Astrocyte (in vitro differentiated cells and primary cell): Measurements from ENCODE around the gene TRPM2. TPM values are rescaled to one million over a fixed set of nuclear protein-coding genes. Genes with fewer than 3 reads are reported as not detected.

Experiments
- DNase-seq: peaks from one replicate; pipeline ENCODE4 v3.0.0-alpha.2; 2010; ENCODE audit warnings: low read depth
- FAIRE-seq: peaks from 2 replicates; lab custom pipeline; 2011; peaks lifted over from hg19 to GRCh38; lab: Jason Lieb, UNC
- H2AFZ ChIP-seq: 2 replicates; pipeline ENCODE4 v1.6.0; 2012; ENCODE audit warnings: low read depth, low read length, inconsistent platforms
- H3K27ac ChIP-seq: 2 replicates; pipeline ENCODE4 v1.5.1; 2011; ENCODE audit warnings: low read depth, low read length, inconsistent platforms
- H3K27me3 ChIP-seq: 2 replicates; pipeline ENCODE4 v1.6.0; 2011; ENCODE audit warnings: low read length, inconsistent platforms; ENCODE audit not compliant: insufficient read depth
- H3K36me3 ChIP-seq: 2 replicates; pipeline ENCODE4 v1.5.1; 2011; ENCODE audit warnings: low read length, inconsistent platforms; ENCODE audit not compliant: insufficient read depth
- H3K4me1 ChIP-seq: 2 replicates; pipeline ENCODE4 v1.5.1; 2011; ENCODE audit warnings: low read length, inconsistent platforms; ENCODE audit not compliant: insufficient read depth
- H3K4me2 ChIP-seq: 2 replicates; pipeline ENCODE4 v1.6.0; 2012; ENCODE audit warnings: low read length, inconsistent platforms
- H3K4me3 ChIP-seq: 2 replicates; pipeline ENCODE4 v1.5.1; 2011; ENCODE audit warnings: low read depth, mild to moderate bottlenecking, low read length, inconsistent platforms; ENCODE audit not compliant: insufficient read depth
- H3K79me2 ChIP-seq: 2 replicates; pipeline ENCODE4 v1.6.0; 2012; ENCODE audit warnings: mild to moderate bottlenecking, low read length, inconsistent platforms; ENCODE audit not compliant: insufficient read depth
- H3K9ac ChIP-seq: 2 replicates; pipeline ENCODE4 v1.6.0; 2012; ENCODE audit warnings: mild to moderate bottlenecking, low read length, inconsistent platforms
- H3K9me3 ChIP-seq: 2 replicates; pipeline ENCODE4 v1.5.1; 2012; ENCODE audit warnings: low read depth, mild to moderate bottlenecking, low read length, inconsistent platforms; ENCODE audit not compliant: insufficient read depth
- H4K20me1 ChIP-seq: 2 replicates; pipeline ENCODE4 v1.6.0; 2012; ENCODE audit warnings: low read length, inconsistent platforms; ENCODE audit not compliant: insufficient read depth
- H3K27ac Mint-ChIP-seq: one replicate; pipeline ENCODE4 v1.8.0; 2021; ENCODE audit warnings: mild to moderate bottlenecking, mixed read lengths; ENCODE audit not compliant: unreplicated experiment
- H3K27me3 Mint-ChIP-seq: one replicate; pipeline ENCODE4 v1.8.0; 2021; ENCODE audit warnings: low read depth, mixed read lengths; ENCODE audit not compliant: unreplicated experiment
- H3K36me3 Mint-ChIP-seq: one replicate; pipeline ENCODE4 v1.8.0; 2021; ENCODE audit warnings: low read depth, mixed read lengths; ENCODE audit not compliant: unreplicated experiment
- H3K4me1 Mint-ChIP-seq: one replicate; pipeline ENCODE4 v1.8.0; 2021; ENCODE audit warnings: low read depth, mixed read lengths; ENCODE audit not compliant: unreplicated experiment
- H3K4me3 Mint-ChIP-seq: one replicate; pipeline ENCODE4 v1.8.0; 2021; ENCODE audit warnings: mild to moderate bottlenecking, moderate library complexity, mixed read lengths; ENCODE audit not compliant: unreplicated experiment
- H3K9me3 Mint-ChIP-seq: one replicate; pipeline ENCODE4 v1.8.0; 2021; ENCODE audit warnings: mild to moderate bottlenecking, mixed read lengths; ENCODE audit not compliant: unreplicated experiment
- EZH2 ChIP-seq: IDR thresholded peaks from 2 replicates; pipeline ENCODE4 v1.6.1; 2012; ENCODE audit warnings: mild to moderate bottlenecking, low read length, inconsistent platforms; ENCODE audit not compliant: insufficient read depth
- total RNA-seq: library from RNA; stranded (reverse); gene quantifications from 2 replicates; pipeline ENCODE4 v1.2.1, GENCODE V29; 2021
- TF ChIP-seq, protein P1 (sequence below): IDR thresholded peaks from 2 replicates; pipeline ENCODE4 v1.5.1; 2011; ENCODE audit warnings: low read depth, mild to moderate bottlenecking, inconsistent platforms, low read length, moderate library complexity; ENCODE audit not compliant: insufficient read depth

TRPM2 gene
- total RNA-seq, 1 donor from 2014 or later, result 0.79 TPM

DNA sequence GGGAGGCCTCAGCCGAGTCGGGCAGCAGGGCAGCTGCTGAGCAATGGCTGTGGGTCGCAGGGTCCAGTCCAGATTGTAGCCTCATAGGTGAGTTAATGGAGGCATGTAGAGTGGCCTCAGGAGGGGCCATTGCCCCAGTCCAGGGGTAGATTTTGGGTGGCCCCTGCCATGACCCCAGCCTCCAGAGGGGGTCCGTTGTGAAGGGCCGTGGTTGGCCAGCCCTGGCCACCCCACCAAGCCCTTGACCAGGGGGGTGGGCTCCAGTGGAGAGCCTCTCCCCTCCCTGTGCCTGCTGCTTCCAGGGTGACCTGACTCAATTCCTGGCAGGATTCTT, 26.1 kb downstream of the TRPM2 start:
- no peak overlapping the region for H3K4me3 Mint-ChIP-seq
- Histone ChIP-seq H3K79me2 (no peaks in the 10 kb centered on the region), H3K9ac (no peak overlapping the region), H3K4me2 (no peak overlapping the region), H2AFZ (no peak overlapping the region), H3K9me3 (no peaks in the 10 kb centered on the region), H3K4me1 (no peaks in the 10 kb centered on the region), H3K4me3 (no peak overlapping the region), H3K27me3 (peaks cover 2% of the 10 kb centered on the region), H4K20me1 (no peaks in the 10 kb centered on the region), H3K36me3 (no peaks in the 10 kb centered on the region), H3K27ac (no peak overlapping the region)
- H3K9me3 Mint-ChIP-seq, result peaks cover 19% of the 10 kb centered on the region
- H3K4me1 Mint-ChIP-seq, result no peaks in the 10 kb centered on the region
- TF ChIP-seq EZH2, result no peak
- TF ChIP-seq, protein P1, sequence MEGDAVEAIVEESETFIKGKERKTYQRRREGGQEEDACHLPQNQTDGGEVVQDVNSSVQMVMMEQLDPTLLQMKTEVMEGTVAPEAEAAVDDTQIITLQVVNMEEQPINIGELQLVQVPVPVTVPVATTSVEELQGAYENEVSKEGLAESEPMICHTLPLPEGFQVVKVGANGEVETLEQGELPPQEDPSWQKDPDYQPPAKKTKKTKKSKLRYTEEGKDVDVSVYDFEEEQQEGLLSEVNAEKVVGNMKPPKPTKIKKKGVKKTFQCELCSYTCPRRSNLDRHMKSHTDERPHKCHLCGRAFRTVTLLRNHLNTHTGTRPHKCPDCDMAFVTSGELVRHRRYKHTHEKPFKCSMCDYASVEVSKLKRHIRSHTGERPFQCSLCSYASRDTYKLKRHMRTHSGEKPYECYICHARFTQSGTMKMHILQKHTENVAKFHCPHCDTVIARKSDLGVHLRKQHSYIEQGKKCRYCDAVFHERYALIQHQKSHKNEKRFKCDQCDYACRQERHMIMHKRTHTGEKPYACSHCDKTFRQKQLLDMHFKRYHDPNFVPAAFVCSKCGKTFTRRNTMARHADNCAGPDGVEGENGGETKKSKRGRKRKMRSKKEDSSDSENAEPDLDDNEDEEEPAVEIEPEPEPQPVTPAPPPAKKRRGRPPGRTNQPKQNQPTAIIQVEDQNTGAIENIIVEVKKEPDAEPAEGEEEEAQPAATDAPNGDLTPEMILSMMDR, result no peak
- no peak overlapping the region for H3K27ac Mint-ChIP-seq
- DNase-seq (no peak), FAIRE-seq (no peak)
- peaks cover 63% of the 10 kb centered on the region for H3K27me3 Mint-ChIP-seq
- H3K36me3 Mint-ChIP-seq, result peaks cover 8% of the 10 kb centered on the region

DNA sequence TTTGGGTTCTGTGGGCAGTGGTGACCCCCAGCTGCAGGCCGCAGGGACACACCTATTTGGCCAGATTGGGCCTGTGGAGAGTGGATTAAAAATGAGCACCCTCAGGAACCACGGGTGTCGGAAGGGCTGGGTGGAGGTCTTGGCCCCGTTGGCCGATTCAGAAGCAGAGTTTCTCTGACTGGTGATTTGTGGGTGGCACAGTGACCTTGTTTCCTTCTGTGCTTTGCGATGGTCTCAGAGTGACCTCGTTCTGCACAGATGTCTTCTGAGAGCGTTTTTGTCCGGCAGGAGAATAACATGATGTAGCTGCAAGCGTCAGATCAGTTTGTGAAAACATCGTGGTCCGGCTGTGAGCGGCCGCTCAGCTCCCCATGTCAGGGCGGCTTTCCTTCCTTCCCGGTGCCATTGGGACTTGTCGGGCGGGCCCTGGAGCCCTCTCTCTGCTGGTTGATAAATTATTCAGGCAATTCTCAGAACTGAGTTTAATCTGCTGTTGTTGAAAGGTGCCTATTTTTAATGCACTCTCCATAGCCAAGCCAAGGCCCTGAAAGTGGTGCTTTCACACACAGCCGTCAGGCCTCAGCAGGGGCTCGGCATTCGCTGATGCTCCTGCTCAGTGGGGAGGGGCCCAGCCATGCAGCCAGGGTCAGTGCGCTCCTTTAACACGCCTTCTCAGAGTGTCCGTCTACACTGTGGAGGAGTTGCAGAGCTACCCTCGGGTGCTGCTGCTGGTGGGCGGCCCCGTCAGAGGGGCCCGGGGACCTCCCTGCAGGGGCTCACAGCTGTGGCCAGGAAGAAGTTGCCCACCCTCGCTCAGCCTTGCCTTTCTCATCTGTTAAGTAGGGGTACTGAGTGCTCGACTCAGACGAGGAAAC, 26.8 kb downstream of the TRPM2 start:
- peaks cover 7% of the 10 kb centered on the region for H3K36me3 Mint-ChIP-seq
- TF ChIP-seq, protein P1, result no peak
- no peak for TF ChIP-seq EZH2

DNA sequence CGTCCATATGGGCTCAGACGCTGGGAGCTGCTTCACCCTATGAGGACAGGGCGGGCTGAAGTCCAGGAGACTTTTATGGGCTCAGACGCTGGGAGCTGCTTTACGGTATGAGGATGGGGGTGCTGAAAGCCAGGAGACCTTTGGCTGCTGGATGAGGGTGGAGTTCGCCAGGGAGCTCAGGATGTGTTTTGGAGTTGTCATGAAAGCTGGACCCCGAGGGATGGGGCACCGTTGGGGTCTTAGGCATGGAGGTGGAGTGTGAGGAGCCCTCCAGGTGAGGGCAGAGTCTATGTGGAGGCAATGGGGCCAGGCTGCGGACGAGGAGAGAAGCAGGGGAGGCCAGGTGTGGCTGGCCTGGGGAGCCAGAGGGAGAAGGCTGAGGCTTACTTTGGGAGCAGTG, 27.5 kb downstream of the TRPM2 start:
- H3K9me3 ChIP-seq, result no peaks in the 10 kb centered on the region
- TF ChIP-seq, protein P1, result no peak
- TF ChIP-seq EZH2, result no peak
- H3K36me3 ChIP-seq, result no peaks in the 10 kb centered on the region
- H3K27me3 ChIP-seq, result peaks cover 2% of the 10 kb centered on the region
- peaks cover 5% of the 10 kb centered on the region for H3K36me3 Mint-ChIP-seq
- H3K27ac ChIP-seq, result no peak overlapping the region
- no peak overlapping the region for H3K4me3 Mint-ChIP-seq
- H3K4me3 ChIP-seq, result no peak overlapping the region
- H3K4me2 ChIP-seq, result no peak overlapping the region
- no peaks in the 10 kb centered on the region for H3K79me2 ChIP-seq
- H3K9me3 Mint-ChIP-seq, result peaks cover 24% of the 10 kb centered on the region
- FAIRE-seq (no peak), DNase-seq (no peak)
- no peaks in the 10 kb centered on the region for H4K20me1 ChIP-seq
- H3K27ac Mint-ChIP-seq, result no peak overlapping the region
- no peak overlapping the region for H3K9ac ChIP-seq
- peaks cover 52% of the 10 kb centered on the region for H3K27me3 Mint-ChIP-seq
- H2AFZ ChIP-seq, result no peak overlapping the region
- no peaks in the 10 kb centered on the region for H3K4me1 Mint-ChIP-seq
- H3K4me1 ChIP-seq, result no peaks in the 10 kb centered on the region

More for the DNA sequence above, 26.8 kb downstream of the TRPM2 start:
- H3K4me1 Mint-ChIP-seq, result no peaks in the 10 kb centered on the region
- no peak overlapping the region for H3K4me3 ChIP-seq
- no peaks in the 10 kb centered on the region for H3K9me3 ChIP-seq
- H3K27ac ChIP-seq, result no peak overlapping the region
- H3K4me1 ChIP-seq, result no peaks in the 10 kb centered on the region
- FAIRE-seq (no peak), DNase-seq (no peak)
- H3K36me3 ChIP-seq, result no peaks in the 10 kb centered on the region
- no peak overlapping the region for H3K27ac Mint-ChIP-seq
- H3K27me3 Mint-ChIP-seq, result peaks cover 59% of the 10 kb centered on the region
- peaks cover 2% of the 10 kb centered on the region for H3K27me3 ChIP-seq
- no peaks in the 10 kb centered on the region for H4K20me1 ChIP-seq
- H3K79me2 ChIP-seq, result no peaks in the 10 kb centered on the region
- peaks cover 19% of the 10 kb centered on the region for H3K9me3 Mint-ChIP-seq
- H3K4me2 ChIP-seq, result no peak overlapping the region
- no peak overlapping the region for H2AFZ ChIP-seq
- H3K4me3 Mint-ChIP-seq, result no peak overlapping the region
- H3K9ac ChIP-seq, result no peak overlapping the region
